Measurements from ENCODE around the gene BMPR1A.
"Not testable (repeated sequence)": the region's sequence is repeated elsewhere in the genome, so short reads cannot be mapped to it uniquely, and the experiment has no call there.

BMPR1A gene

DNA sequence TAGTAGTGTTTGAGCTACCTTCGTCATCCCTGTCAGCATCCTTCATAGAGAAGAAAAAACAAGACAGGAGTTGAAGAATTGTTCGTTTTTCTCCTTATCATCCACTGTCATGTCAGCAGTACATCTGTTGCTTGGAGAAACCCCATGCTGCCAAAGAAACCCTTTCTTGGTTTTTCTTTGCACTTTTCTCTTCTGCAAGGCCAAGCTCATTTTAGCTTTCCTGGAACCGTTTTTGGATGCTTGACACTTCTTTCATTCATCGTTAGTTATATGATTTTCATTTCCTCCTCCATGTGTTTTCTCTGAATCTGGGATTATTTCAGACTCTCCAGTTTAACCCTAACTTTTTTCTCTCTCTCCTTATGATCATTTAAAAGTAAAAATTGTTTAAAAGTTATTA lies 142.1 kb downstream of the BMPR1A start:
- DNase-seq = no peak

DNA sequence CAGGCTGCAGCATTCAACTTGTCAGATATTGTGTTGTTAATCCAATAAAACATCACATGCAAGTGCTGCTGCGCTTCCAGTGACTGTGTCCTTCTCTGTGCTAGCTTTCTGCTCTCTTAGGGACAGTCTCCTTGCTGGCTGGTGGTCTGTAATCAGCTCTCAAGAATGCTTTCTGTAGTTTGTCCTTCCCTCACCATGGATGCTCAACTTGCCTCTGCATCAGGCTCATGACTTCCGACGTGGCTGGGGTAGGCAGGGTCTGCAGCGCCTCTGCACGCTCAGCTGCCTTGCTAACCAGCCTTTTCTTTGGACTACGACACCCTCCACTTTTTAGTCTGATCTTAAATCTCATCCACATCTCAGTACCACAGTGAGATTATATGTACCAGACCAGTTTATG lies 142.7 kb downstream of the BMPR1A start:
- peak; percentile 59 for DNase-seq

DNA sequence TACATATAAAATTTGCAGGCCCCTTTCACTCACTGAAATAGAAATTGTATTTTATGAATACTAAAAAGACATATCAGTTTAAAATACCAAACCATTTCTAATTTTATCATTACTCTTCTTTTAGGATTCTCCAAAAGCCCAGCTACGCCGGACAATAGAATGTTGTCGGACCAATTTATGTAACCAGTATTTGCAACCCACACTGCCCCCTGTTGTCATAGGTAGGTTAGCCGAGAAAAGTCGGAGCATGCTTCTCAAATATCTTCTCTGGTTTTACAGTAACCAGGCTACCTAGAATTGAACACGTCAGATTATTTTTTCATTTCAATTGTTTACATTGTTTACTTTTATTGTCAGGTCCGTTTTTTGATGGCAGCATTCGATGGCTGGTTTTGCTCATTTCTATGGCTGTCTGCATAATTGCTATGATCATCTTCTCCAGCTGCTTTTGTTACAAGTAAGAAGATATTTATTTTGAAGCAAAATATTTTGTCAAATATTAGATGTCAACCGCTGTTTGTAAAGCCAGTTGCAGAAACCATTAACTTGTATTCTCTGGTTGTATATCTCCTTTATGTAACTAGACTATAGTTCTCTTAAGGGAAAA lies 143.4 kb downstream of the BMPR1A start:
- DNase-seq = peak; percentile 60

DNA sequence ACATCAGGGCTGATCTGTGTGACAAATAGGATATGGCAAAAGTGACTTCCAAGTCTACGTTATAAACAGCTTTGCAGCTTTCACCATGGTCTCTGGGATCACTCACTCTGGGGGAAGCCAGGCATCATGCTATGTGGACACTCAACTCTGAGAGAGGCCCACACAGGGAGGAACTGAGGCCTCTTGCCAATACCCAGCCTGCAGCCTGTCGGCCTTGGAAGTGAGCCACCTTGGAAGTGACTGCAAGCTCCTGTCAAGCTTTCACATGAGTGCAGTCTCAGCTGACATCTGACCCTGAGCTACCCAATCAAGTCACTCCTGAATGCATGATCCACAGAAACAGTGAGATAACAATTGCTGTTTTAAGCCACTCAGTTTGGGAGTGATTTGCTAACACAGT lies 144.5 kb downstream of the BMPR1A start:
- no peak for DNase-seq

DNA sequence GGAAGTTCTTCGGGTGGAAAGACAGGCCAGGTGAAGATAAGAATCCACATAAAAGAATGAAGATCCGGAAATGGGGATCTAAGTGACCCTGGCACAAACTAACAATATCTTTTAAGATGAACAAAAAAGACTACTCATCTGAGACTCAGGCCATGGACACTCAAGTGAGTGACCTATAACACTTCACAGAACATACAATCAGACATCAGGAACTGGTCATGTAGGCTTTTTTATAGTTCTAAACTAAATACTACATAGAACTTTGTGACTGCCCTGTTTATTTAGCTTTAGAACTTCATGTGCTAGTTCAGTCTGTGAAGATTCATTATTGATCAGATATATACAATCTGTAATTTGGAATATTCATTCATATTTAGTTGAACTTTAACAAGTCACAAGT lies 148.2 kb downstream of the BMPR1A start:
- DNase-seq = no peak

DNA sequence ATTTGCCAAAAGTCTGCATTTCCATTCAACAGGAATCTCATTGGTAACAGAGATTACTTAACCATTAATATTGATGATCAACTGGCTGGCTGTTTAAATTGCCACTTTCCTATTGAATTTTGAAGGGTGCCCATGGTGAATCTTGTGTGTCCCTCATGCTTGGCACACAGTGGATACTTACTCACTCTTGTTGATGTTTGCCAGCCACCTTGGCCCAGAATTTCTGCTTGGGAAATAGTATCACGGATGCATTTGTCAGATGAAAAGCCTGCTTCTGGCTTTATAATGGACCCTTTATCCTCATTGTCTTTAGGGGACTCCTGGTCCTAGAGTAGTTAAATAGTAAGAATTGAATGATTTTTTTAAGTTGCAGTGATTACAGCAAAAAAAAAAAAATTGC lies 149.0 kb downstream of the BMPR1A start:
- DNase-seq = no peak

DNA sequence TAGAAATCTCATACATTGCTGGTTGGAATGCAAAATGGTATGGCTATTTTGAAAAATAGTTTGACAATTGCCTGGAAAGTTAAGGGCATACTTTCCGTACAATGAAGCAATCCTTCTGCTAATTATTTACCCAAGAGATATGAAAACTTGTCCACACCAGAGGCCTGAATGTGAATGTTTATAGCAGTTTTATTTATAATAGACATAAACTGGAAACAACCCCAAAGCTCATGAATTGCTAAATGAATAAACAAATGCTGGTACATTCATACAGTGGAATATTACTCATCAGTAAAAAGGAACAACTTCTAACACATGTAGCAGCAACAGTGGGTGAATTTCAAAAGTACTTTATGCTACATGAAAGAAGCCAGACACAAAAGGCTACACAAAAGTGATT lies 158.3 kb downstream of the BMPR1A start:
- no peak for DNase-seq

DNA sequence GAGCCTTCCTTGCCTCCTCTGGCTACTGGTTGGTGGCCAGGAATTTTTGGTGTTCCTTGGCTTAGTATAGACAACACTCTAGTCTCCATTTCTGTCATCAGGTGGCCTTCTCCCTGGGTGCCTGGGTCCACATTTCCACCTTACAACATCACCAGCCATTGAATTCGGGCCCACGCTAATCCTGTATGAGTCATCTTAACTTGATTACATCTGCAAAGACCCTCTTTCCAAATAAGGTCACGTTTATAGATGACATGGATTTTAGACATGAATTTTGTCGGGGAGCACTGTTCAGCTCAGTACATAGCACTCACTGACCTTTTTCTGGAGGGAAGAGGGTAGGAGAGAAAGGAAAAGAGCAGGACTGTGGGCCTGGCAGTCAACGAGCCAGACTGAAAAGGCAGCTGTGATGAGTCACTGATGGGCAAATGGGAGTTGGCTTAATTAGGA lies 161.6 kb downstream of the BMPR1A start:
- DNase-seq = no peak

DNA sequence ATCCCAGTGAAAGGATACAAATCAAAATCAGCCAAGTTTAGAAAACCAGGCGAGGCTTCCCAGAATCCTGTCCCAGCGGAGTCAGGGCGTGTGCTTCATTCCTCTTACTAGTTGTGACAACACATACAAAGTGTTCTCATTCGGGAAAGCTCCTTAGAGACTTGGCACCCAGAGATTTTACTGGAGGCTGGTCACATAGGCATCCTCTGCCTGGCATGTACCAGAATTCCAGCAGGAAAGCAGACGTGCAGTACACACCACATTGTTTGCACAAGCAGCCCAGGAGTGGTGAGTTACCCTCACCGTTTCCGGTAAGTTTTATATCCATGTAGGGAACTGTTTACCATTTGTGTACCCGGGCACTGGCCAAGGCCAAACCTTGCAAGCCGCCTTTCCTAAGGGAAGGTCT lies 166.1 kb downstream of the BMPR1A start:
- no peak for DNase-seq

DNA sequence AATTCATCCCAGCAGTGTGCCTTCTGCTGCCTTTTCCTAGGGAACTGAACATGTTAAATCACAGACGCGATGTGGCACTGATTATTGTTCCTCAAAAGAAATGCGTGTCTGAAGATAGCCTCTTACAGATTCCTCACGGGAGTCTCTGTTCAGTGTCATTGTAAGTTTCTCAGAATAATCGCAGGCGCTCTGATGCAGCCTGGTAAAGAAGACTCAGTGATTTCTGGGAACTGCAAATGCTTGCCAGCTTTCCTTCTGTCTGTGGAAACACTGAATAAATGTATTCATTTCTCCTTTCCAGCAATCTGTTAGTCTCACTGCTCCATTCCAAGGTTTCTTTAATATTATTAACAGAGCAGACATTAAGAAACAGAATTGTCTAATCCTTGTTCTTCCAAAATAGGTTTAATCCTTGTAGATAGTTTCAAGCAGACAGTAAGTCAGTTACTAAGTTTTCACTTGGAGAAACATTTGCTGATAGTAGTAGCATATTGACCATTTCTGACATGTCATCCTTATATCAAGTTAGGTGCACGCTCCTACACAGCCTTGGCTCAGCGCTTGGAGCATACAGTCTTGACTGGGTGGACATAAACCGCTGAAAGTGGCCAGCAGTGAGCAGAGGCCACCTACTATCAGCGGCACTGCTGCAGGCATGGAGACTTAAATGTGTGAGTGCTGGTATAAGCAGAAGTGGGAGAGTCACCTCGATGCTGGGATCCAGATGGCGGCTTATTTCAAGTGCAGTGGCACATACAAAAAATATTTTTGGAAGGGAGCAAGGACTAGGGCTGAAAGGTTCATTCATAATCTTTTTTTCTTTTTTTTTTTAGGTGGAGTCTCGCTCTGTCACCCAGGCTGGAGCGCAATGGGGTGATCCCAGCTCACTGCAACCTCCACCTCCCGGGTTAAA lies 173.3 kb downstream of the BMPR1A start:
- DNase-seq = no peak

DNA sequence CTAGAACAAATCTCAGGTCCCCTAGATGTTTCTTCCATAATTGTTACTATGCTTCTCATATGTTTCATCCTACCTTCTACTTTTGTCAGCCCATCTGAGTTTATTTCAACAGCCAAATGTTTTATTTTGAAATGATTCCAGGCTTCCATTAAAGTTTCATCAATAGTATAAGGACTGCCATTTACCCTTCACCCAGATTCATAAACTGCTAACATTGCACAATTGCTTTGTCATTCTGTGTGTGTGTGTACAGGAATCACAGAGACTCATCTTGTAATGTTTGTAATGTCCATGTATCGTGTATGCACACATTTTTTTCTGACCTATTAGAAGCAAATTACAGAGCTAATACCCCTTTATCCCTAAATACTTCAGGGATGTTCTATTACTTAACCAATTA lies 175.5 kb downstream of the BMPR1A start:
- no peak for DNase-seq

DNA sequence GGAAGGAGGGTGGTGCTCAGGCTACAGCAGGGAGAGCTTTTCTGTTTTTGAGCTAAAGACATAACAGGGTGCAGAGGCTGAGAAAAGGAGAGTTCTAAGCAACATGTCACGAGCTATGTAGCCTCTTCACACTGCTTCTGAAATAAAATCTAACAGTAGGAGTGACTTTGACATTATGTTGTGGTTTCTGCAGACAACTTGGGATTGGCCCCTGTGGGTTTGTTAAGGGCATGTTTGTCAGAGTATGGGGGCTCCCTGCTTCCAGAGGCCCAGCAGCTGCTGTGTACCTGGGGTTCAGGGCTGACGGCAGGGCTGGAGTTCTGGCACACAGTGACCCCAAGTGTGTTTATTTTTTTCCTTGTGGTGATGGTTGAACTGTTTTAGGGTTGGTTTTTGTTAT lies 176.3 kb downstream of the BMPR1A start:
- no peak for DNase-seq

DNA sequence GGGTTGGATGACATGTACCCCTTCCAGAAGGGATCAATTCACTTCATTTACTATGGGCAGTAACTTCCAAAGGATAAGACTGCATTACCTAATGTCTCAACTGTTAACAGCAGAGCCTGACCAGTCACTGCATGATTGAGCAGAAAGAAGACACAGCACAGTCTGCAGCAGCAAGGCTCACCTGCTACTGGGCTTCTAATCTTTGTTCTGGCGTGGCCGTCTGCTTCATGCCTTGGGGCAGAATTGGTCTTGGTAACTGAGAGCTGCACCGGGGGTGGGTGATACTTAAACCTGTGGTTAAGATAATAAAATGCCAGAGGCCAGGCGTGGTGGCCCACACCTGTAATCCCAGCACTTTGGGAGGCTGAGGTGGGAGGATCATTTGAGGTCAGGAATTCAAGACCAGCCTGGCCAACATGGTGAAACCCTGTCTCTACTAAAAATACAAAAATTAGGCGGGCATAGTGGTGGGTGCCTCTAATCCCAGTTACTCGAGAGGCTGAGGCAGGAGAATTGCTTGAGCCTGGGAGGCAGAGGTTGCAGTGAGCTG lies 177.8 kb downstream of the BMPR1A start:
- DNase-seq = not testable (repeated sequence)

DNA sequence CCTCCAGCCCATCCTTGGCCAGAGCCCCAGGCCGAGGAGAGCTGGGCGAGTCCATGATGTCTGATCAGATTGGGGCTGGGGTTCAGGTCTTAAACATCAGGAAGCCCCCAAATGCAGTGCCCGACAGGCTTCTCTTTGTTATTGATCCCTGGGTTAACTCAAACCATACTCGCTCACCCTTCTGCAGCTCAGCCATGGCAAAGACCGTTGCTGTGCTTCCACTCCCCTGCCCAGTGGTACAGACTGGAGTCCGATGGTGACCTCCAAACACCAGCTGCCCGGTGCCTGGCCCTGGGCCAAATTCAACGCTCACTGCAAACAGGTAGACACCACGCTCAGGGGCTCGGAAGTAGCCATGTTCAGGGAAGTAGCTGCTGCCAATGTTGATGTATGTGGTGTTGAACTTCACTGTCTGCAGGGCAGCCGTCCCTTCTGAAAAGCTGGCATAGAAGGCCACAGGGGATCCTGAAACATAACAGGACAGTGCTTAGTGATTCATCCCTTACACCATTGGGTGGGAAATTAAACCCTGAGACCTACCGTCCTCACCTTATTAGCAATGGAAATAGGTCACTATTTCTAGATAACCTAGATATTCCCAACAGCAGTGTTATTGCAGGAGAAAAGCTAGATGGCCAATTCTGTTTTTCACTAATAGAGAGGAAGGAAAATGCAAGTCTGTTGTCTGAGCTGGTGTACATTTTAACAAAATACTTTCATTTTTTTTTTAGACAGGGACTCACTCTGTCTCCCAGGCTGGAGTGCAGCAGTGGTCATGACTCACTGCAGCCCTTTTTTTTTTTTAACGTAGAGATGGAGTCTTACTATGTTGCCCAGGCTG lies 180.5 kb downstream of the BMPR1A start:
- DNase-seq = no peak

DNA sequence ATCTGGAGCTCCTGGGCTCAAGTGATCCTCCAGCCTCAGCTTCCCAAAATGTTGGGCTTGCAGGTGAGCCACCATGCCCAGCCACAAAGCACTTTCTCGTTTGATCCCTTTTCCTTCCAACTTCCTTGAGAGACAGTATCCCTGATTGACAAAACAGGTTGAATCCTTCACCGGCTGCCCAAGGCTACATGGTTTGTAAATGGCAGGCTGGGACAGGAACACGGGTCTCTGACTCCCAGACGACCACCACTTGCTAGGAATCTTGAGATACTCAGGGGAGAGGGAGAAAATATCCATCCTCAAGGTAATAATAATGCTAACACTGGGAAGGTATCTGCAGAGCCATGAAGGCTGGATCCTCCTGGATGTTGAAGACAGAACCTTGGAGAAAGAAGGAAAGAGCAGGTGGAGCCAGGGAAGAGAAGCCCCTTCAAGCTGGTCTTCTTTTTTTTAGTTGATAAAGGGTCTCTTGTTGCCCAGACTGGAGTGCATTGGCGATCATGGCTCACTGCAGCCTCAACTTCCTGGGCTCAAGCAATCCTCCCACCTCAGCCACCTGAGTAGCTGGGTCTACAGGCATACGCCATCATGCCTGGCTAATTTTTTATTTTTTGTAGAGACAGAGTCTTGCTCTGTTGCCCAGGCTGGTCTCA lies 181.2 kb downstream of the BMPR1A start:
- no peak for DNase-seq

DNA sequence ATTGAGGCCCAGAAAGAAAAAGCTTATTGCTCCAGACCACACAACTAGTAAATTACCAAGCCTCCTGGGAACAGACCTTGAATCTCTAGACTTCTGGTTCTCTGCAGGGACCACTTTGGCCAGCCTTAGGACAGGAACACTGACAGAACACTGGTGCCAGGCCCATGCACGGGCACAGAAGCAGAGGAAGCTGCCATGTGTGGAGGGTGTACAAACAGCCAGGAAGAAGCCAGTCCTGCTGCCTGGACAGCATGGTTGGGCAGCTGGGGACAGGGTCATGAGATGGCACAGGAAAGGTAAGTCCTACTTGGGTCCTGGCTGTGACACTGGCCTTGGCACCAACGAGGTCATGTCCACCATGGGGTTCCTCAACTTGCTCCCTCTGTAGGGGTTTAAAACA lies 181.8 kb downstream of the BMPR1A start:
- no peak for DNase-seq

DNA sequence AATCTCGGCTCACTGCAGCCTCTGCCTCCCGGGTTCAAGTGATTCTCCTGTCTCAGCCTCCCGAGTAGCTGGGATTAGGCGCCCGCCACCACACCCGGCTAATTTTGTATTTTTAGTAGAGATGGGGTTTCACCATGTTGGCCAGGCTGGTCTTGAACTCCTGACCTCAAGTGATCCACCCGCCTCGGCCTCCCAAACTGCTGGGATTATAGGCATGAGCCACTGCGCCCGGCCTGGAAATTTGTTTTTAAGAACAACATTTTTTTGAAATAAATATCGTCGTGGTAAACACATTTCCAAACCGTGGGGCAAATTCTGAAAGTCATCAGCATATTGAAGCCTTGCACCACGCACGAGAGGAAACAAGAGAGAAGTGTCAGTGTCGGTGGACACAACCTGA lies 183.7 kb downstream of the BMPR1A start:
- not testable (repeated sequence) for DNase-seq

DNA sequence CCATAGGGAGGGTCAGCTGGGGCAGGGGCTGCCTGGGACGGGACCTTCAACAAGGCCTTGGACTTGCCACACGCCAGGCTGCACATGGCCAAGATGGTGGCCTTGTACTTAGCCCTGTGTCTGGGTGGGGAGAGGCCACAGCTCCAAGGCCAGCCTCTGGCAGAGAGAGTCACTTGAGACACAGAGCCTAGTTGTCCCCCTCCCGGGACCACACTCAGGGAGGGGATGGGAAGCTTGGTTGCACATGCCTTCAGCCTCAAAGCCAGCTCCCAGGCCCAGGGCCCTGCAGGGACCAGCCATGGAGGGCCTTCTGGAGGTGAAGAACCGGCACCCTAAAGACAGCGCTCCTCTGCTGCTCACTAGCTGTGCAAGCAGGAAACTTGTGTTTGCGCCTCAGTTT lies 184.3 kb downstream of the BMPR1A start:
- DNase-seq = no peak

DNA sequence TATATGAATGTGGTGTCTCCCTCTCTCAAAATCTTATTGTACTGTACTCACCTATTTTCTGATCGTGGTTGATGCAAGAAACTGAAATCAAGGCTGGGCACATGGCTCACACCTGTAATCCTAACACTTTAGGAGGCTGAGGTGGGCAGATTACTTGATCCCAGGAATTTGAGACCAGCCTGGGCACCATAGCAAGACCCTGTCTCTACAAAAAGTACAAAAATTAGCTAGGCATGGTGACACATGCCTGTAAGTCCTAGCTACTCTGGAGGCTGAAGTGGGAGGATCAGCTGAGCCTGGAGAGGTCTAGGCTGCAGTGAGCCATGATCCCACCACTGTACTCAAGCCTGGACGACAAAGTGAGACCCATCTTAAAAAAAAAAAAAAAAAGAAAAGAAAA lies 185.0 kb downstream of the BMPR1A start:
- no peak for DNase-seq

DNA sequence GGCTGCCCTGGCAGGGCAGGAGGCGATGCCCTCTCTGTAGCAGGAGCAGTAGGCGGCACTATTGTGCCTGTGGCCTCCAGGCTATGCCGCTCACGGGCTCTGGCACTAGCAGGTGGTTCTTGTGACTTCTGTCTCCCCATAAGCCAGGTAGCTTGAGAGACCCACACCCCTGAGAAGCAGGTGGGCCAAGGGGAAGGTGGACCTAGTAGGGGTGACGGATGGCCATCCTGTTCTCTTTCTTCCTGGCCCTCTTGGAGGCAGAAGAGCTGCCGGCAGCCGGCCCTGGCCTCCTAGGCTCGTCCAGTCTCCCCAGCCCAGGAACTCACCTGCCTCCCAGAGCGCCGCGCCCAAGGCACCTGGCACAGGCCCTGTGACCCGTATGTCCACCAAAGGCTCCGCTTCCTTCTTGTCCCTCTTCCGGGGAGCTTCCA lies 185.6 kb downstream of the BMPR1A start:
- no peak for DNase-seq

DNA sequence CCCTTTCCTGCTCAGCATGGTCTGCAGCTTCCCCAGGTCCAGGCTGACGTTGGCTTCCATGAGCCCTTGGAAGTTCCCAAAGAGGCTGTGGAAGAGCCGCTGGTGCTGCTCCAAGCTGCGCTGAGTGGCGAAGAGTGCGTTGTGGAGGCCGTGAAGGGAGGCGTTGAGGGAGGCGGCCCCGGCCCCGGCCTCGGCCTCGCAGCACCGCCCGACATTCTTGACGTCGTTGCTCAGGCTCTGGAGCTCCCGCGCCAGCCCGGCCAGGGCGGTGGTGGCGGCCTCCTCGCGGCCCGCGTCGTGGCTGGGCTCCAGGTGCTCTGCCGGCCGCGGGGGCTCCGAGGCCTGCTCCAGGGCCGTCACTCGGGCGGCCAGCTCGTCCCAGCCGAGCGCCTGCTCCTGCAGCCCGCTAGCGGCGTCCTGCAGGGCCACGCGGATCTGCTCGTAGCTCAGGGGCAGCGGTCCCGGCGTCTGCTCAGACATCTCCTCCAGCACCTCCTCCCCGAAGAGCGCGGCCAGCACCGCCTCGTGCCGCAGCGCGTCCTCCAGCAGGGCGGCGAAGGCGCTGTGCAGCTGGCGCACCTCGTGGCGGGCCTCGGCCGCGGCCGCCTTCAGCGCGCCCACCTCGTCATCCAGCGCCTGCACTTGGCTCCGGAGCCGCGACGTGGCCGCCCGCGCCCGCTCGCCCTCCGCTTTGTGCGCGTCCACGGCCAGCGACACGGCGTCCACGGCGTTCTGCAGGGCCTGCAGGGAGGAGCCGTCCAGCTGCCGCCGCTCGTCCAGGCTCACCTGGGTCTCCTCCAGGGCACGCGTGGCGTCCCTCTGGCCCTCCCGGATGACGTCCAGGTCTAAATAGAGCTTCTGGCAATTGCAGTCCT lies 186.3 kb downstream of the BMPR1A start:
- DNase-seq = peak; percentile 50

Data from retina (tissue), 1 donor.